Prostate gland (tissue), 2 donors: ENCODE results near the gene QRICH1. TPM values are rescaled to one million over a fixed set of nuclear protein-coding genes. Genes with fewer than 3 reads are reported as not detected.
A peak's percentile ranks its signal among the peaks of the same experiment; 100 is the strongest.

Experiments
- DNase-seq: peaks from one replicate; pipeline ENCODE4 v3.0.0-alpha.2; 2019; ENCODE audit warnings: low spot score
- H3K27ac ChIP-seq, 2 donors: fragments of 200-600 bp; sonication (generic); 2 replicates each; pipeline ENCODE4 v1.5.1; 2017 to 2019
- H3K27me3 ChIP-seq: fragments of 200-600 bp; sonication (generic); replicated peaks from 2 replicates; pipeline ENCODE4 v1.5.1; 2019; ENCODE audit not compliant: insufficient read depth
- H3K36me3 ChIP-seq, 2 donors: fragments of 200-600 bp; sonication (generic); 1 replicate in 1 of 2; 2 replicates in 1 of 2; pipeline versions ENCODE4 v1.5.1 to v1.8.1; 2017 to 2019
- H3K4me1 ChIP-seq: fragments of 200-600 bp; sonication (generic); replicated peaks from 2 replicates; pipeline ENCODE4 v1.5.1; 2019
- H3K4me3 ChIP-seq, 2 donors: fragments of 200-600 bp; sonication (generic); 2 replicates each; pipeline ENCODE4 v1.5.1; 2017 to 2019
- H3K9me3 ChIP-seq: fragments of 200-600 bp; sonication (generic); 2 replicates; pipeline ENCODE4 v1.5.1; 2017
- CTCF ChIP-seq, 4 experiments: fragments of 200-600 bp in 2 of 4; fragments of 450-650 bp in 2 of 4; sonication (generic) in 2 of 4; IDR thresholded peaks; 1 replicate in 3 of 4; 2 replicates in 1 of 4; pipeline ENCODE4 v1.5.1; 2016 to 2019; ENCODE audit warnings: antibody characterized with exemption in 4 of 4, mild to moderate bottlenecking in 2 of 4, moderate library complexity in 2 of 4
- POLR2A ChIP-seq: fragments of 450-650 bp; IDR thresholded peaks from one replicate; pipeline ENCODE4 v1.6.1; 2016; ENCODE audit warnings: antibody characterized with exemption, mild to moderate bottlenecking
- POLR2AphosphoS5 ChIP-seq: sonication (generic); formaldehyde crosslinking; IDR thresholded peaks from one replicate; pipeline ENCODE4 v1.6.1; 2017; ENCODE audit warnings: antibody characterized with exemption
- WGBS: methylation state at CpG from one replicate; pipeline ENCODE4 v1.1.5; 2018; 5-methylcytosine and 5-hydroxymethylcytosine counted together
- intact Hi-C: fragments of 100-400 bp; cut with DNase I; formaldehyde crosslinking; loops from one replicate; pipeline ENCODE4 v1.14.2; 2022
- total RNA-seq, 2 donors: library from RNA; depleted of rRNA; stranded (reverse); fragments of >200 nt; gene quantifications; one replicate each; pipeline ENCODE4 v1.1.0, GENCODE V29; 2016

QRICH1 gene
- total RNA-seq, 2 donors from 2014 or later, result 60.1 to 132 TPM

GRCh38 chr3:49015765-49016164 is 78.1 kb downstream of the QRICH1 start:
- no peaks in the 10 kb centered on the region for H3K27me3 ChIP-seq
- peaks cover 12 to 16% of the 10 kb centered on the region in 2 donors for H3K36me3 ChIP-seq
- no peaks in the 10 kb centered on the region for H3K9me3 ChIP-seq
- intact Hi-C loops, result no loop called here
- H3K4me1 ChIP-seq, result peaks cover 3% of the 10 kb centered on the region
- 68% methylated on average over 6 of the region's 6 CpGs for WGBS
- no peak overlapping the region for H3K27ac ChIP-seq
- TF ChIP-seq POLR2AphosphoS5 (no peak), CTCF (IDR thresholded peaks at IDR 0.05) (no peak), POLR2A (no peak)
- no peak overlapping the region for H3K4me3 ChIP-seq
- no peak for DNase-seq

GRCh38 chr3:49015072-49015471 is 78.8 kb downstream of the QRICH1 start:
- WGBS, result 71% methylated on average over 7 of the region's 8 CpGs
- Histone ChIP-seq H3K4me3 (no peak overlapping the region), H3K27ac (no peak overlapping the region), H3K4me1 (peaks cover 3% of the 10 kb centered on the region), H3K36me3 (peaks cover 12 to 16% of the 10 kb centered on the region in 2 donors), H3K27me3 (no peaks in the 10 kb centered on the region), H3K9me3 (no peaks in the 10 kb centered on the region)
- TF ChIP-seq POLR2A (no peak), POLR2AphosphoS5 (no peak), CTCF (IDR thresholded peaks at IDR 0.05) (no peak)
- DNase-seq, result no peak
- intact Hi-C loops, result no loop called here

GRCh38 chr3:49013738-49014660 is 79.9 kb downstream of the QRICH1 start:
- Histone ChIP-seq H3K36me3 (peaks cover 12 to 16% of the 10 kb centered on the region in 2 donors), H3K27me3 (no peaks in the 10 kb centered on the region), H3K27ac (no peak overlapping the region), H3K9me3 (no peaks in the 10 kb centered on the region), H3K4me1 (peaks cover 3% of the 10 kb centered on the region), H3K4me3 (no peak overlapping the region)
- intact Hi-C loops, result no loop called here
- peak; percentile 6 for TF ChIP-seq POLR2AphosphoS5
- TF ChIP-seq CTCF (IDR thresholded peaks at IDR 0.05), result peak in 2 of 4 experiments; percentile 42 to 53
- TF ChIP-seq POLR2A, result no peak
- 78% methylated on average over 24 of the region's 24 CpGs for WGBS
- DNase-seq, result no peak

- 73% methylated on average over 19 of the region's 19 CpGs for WGBS
- Histone ChIP-seq H3K27me3 (no peaks in the 10 kb centered on the region), H3K27ac (no peak overlapping the region), H3K9me3 (no peaks in the 10 kb centered on the region), H3K4me1 (peaks cover 7% of the 10 kb centered on the region), H3K4me3 (no peak overlapping the region), H3K36me3 (peaks cover 12 to 16% of the 10 kb centered on the region in 2 donors)
- DNase-seq, result no peak
- intact Hi-C loops, result no loop called here
- TF ChIP-seq CTCF (IDR thresholded peaks at IDR 0.05) (no peak), POLR2A (no peak), POLR2AphosphoS5 (no peak)
Measured at GRCh38 chr3:49013113-49013737, 80.6 kb downstream of the QRICH1 start.
